HepG2 (cell line): ENCODE results near the gene CNIH3. TPM values are rescaled to one million over a fixed set of nuclear protein-coding genes. Genes with fewer than 3 reads are reported as not detected.

ENCODE experiments used
- ATAC-seq: fragments of 200-7000 bp; cut with Tn5 transposase; 3 replicates; pipeline ENCODE4 v1.9.1; 2020; ENCODE audit warnings: mild to moderate bottlenecking, moderate library complexity
- BruUV-seq: library from RNA; stranded (reverse); fragments of 400-500 nt; replicated peaks from 2 replicates; lab custom pipeline; 2021; lab: Mats Ljungman, UMichigan
- CTCF ChIA-PET: fragments of 300-600 bp; formaldehyde crosslinking; extraction: SDS; loops from one replicate; lab custom pipeline; 2021; ENCODE audit warnings: low total read pairs, inconsistent platforms, low intra/inter-chr PET ratio; lab: Yijun Ruan, JAX
- POLR2A ChIA-PET: fragments of 350-600 bp; sonication (Branson Sonifier 250); formaldehyde crosslinking; loops from one replicate; lab custom pipeline; 2020; ENCODE audit warnings: antibody characterized with exemption, inconsistent platforms; lab: Yijun Ruan, JAX
- DNase-seq: peaks from one replicate; pipeline ENCODE4 v3.0.0-alpha.2; 2015; ENCODE audit warnings: low spot score
- FAIRE-seq: peaks from 3 replicates; lab custom pipeline; 2011; peaks lifted over from hg19 to GRCh38; lab: Jason Lieb, UNC
- H2AFZ ChIP-seq: one replicate; pipeline ENCODE4 v1.6.1; 2011; ENCODE audit warnings: low read length, inconsistent platforms
- H3K27ac ChIP-seq: fragments of 300-600 bp; 3 replicates; pipeline ENCODE4 v1.8.0; 2011; ENCODE audit warnings: mixed run types, mild to moderate bottlenecking, mixed read lengths, low read length, inconsistent platforms; ENCODE audit not compliant: insufficient read depth; ENCODE audit errors: extremely low read length
- H3K27me3 ChIP-seq, 2 experiments: fragments of 200-600 bp in 1 of 2; 2 replicates in 1 of 2; 3 replicates in 1 of 2; pipeline versions ENCODE4 v1.6.0 to v1.8.0; 2011; ENCODE audit warnings: low read length in 2 of 2, mild to moderate bottlenecking in 2 of 2, moderate library complexity in 2 of 2, inconsistent platforms in 1 of 2; ENCODE audit not compliant: insufficient read depth in 2 of 2, control insufficient read depth in 1 of 2
- H3K36me3 ChIP-seq, 2 experiments: fragments of 200-600 bp in 1 of 2; replicated peaks in 1 of 2; 2 replicates in 1 of 2; 3 replicates in 1 of 2; pipeline versions ENCODE4 v1.5.1 to v1.8.0; 2011; ENCODE audit warnings: low read length in 2 of 2, inconsistent platforms in 1 of 2; ENCODE audit not compliant: insufficient read depth in 2 of 2, control insufficient read depth in 1 of 2
- H3K4me1 ChIP-seq: 2 replicates; pipeline ENCODE4 v1.5.1; 2012; ENCODE audit warnings: low read length, inconsistent platforms; ENCODE audit not compliant: insufficient read depth
- H3K4me2 ChIP-seq: 2 replicates; pipeline ENCODE4 v1.6.0; 2011; ENCODE audit warnings: low read depth, low read length, inconsistent platforms
- H3K4me3 ChIP-seq, 3 experiments: fragments of 200-600 bp in 1 of 3; sonication (generic), shearing (Covaris generic) in 1 of 3; replicated peaks in 1 of 3; 2 replicates each; pipeline ENCODE4 v1.5.1; 2011 to 2016; ENCODE audit warnings: low read length in 3 of 3, inconsistent platforms in 2 of 3, low read depth in 2 of 3, mild to moderate bottlenecking in 2 of 3, control low read depth in 1 of 3, mixed read lengths in 1 of 3; ENCODE audit not compliant: insufficient read depth in 1 of 3
- H3K79me2 ChIP-seq: one replicate; pipeline ENCODE4 v1.6.1; 2011; ENCODE audit warnings: low read length, inconsistent platforms; ENCODE audit not compliant: insufficient read depth
- H3K9ac ChIP-seq: 2 replicates; pipeline ENCODE4 v1.6.0; 2011; ENCODE audit warnings: mild to moderate bottlenecking, low read depth, low read length, inconsistent platforms; ENCODE audit not compliant: insufficient read depth
- H3K9me3 ChIP-seq: 2 replicates; pipeline ENCODE4 v1.5.1; 2012; ENCODE audit warnings: mild to moderate bottlenecking, low read length
- H4K20me1 ChIP-seq: 2 replicates; pipeline ENCODE4 v1.6.0; 2011; ENCODE audit warnings: inconsistent platforms, mild to moderate bottlenecking, low read length, moderate library complexity; ENCODE audit not compliant: insufficient read depth
- AKNA ChIP-seq: sonication (generic); formaldehyde crosslinking; IDR thresholded peaks from 2 replicates; pipeline ENCODE4 v1.4.0; 2020; ENCODE audit warnings: missing genetic modification reagents, borderline replicate concordance
- FIP1L1 ChIP-seq: fragments of 200-400 bp; formaldehyde crosslinking; IDR thresholded peaks from 2 replicates; pipeline ENCODE4 v1.6.1; 2018; ENCODE audit warnings: low read depth, mild to moderate bottlenecking, low read length, moderate library complexity, borderline replicate concordance; ENCODE audit not compliant: insufficient read depth
- FOXK1 ChIP-seq: sonication (generic); formaldehyde crosslinking; IDR thresholded peaks from 2 replicates; pipeline ENCODE4 v1.4.0; 2020; ENCODE audit warnings: low read depth, missing genetic modification reagents, borderline replicate concordance
- PAF1 ChIP-seq: IDR thresholded peaks from 2 replicates; pipeline ENCODE4 v1.6.1; 2016; ENCODE audit warnings: missing genetic modification reagents, missing compliant biosample characterization
- REPIN1 ChIP-seq: sonication (generic); formaldehyde crosslinking; IDR thresholded peaks from 2 replicates; pipeline ENCODE4 v1.8.0; 2022; ENCODE audit warnings: missing genetic modification reagents, low read depth, mild to moderate bottlenecking, borderline replicate concordance
- SIX4 ChIP-seq: sonication (generic); formaldehyde crosslinking; IDR thresholded peaks from 2 replicates; pipeline ENCODE4 v1.4.0; 2020; ENCODE audit warnings: missing genetic modification reagents
- SOX13 ChIP-seq, 3 experiments: fragments of 450-650 bp in 1 of 3; sonication (generic) in 1 of 3; formaldehyde crosslinking in 1 of 3; IDR thresholded peaks in 2 of 3; conservative IDR thresholded peaks in 1 of 3; 2 replicates each; pipeline versions ENCODE4 v1.5.0 to v1.6.1; 2016 to 2020; ENCODE audit warnings: antibody characterized with exemption in 1 of 3, mild to moderate bottlenecking in 1 of 3, missing compliant biosample characterization in 1 of 3, missing genetic modification reagents in 1 of 3, moderate library complexity in 1 of 3
- TFDP2 ChIP-seq: sonication (generic); formaldehyde crosslinking; IDR thresholded peaks from 2 replicates; pipeline ENCODE4 v1.4.0; 2020; ENCODE audit warnings: missing genetic modification reagents
- ZFP62 ChIP-seq: sonication (generic); formaldehyde crosslinking; IDR thresholded peaks from 2 replicates; pipeline ENCODE4 v1.4.0; 2020; ENCODE audit warnings: missing genetic modification reagents
- ZNF720 ChIP-seq: sonication (generic); formaldehyde crosslinking; IDR thresholded peaks from 2 replicates; pipeline ENCODE4 v1.4.0; 2020; ENCODE audit warnings: missing genetic modification reagents
- WGBS: methylation state at CpG from one replicate; pipeline ENCODE4 v1.1.6; 2017; ENCODE audit warnings: low lambda C conversion rate; 5-methylcytosine and 5-hydroxymethylcytosine counted together
- in situ Hi-C: cut with HindIII; loops from 2 replicates; pipeline ENCODE4 v1.10.0; 2017; ENCODE audit warnings: low pct_unique_long_range_greater_than_20kb; ENCODE audit not compliant: extremely low pct_ligation_motif_present
- intact Hi-C: fragments of 100-400 bp; cut with micrococcal nuclease; formaldehyde crosslinking; loops from one replicate; pipeline ENCODE4 v1.10.0; 2022; ENCODE audit not compliant: unreplicated experiment
- polyA plus RNA-seq, 8 experiments: library from polyadenylated mRNA; depleted of rRNA in 3 of 8; stranded (reverse) in 7 of 8; unstranded in 1 of 8; fragments of >200 nt; fragmentation: Illumina TruSeq in 4 of 8; extraction: Trizol in 4 of 8; gene quantifications; 2 replicates each; pipeline versions ENCODE4 v1.2.1 to v1.2.3, GENCODE V29; 2011 to 2016; ENCODE audit warnings: low read depth in 4 of 8, missing spikeins in 1 of 8, mixed read lengths in 1 of 8; ENCODE audit not compliant: insufficient read depth in 1 of 8
- total RNA-seq, 5 experiments: library from RNA; depleted of rRNA; stranded (reverse); fragments of >200 nt; fragmentation: Illumina TruSeq; extraction: Trizol; gene quantifications; 2 replicates each; pipeline ENCODE4 v1.2.3, GENCODE V29; 2016; ENCODE audit warnings: low read depth in 1 of 5

Gene CNIH3
- total and polyA plus RNA-seq, 2 of the 13 experiments (the other 11 are each of a cell fraction or from before 2014, with no cell fraction given), result 0.36 to 1.1 TPM

GRCh38 chr1:224616756-224617409 lies 766 bp downstream of the CNIH3 start:
- CTCF ChIA-PET, result no interaction called here
- POLR2A ChIA-PET, result no interaction called here
- ATAC-seq (no peak; the same call in 2 of the 3 replicates), FAIRE-seq (no peak), DNase-seq (no peak)
- 71% methylated on average over 42 of the region's 52 CpGs for WGBS
- Histone ChIP-seq H3K4me2 (no peak overlapping the region), H3K9me3 (no peaks in the 10 kb centered on the region), H3K27ac (no peak overlapping the region), H3K79me2 (no peaks in the 10 kb centered on the region), H3K27me3 (peaks cover 1 to 33% of the 10 kb centered on the region in 2 experiments; a peak in 4 of 5 replicates), H3K4me3 (no peak overlapping the region), H3K9ac (no peak overlapping the region), H2AFZ (no peak overlapping the region), H3K36me3 (no peaks in the 10 kb centered on the region), H4K20me1 (no peaks in the 10 kb centered on the region), H3K4me1 (no peaks in the 10 kb centered on the region)
- no peak for TF ChIP-seq FOXK1 (CRISPR knock-in tag)
- TF ChIP-seq SOX13 (IDR thresholded peaks at IDR 0.05), result no peak
- no peak for TF ChIP-seq SOX13 (CRISPR knock-in tag; conservative IDR thresholded peaks at IDR 0.05 in 1 of 2, IDR thresholded peaks at IDR 0.05 in 1 of 2)
- no peak for TF ChIP-seq AKNA (CRISPR knock-in tag)
- no peak for TF ChIP-seq ZFP62
- no peak for TF ChIP-seq FIP1L1
- no peak for TF ChIP-seq TFDP2 (CRISPR knock-in tag)
- TF ChIP-seq PAF1, result no peak
- no peak for TF ChIP-seq ZNF720 (CRISPR knock-in tag)
- TF ChIP-seq REPIN1 (CRISPR knock-in tag), result no peak
- TF ChIP-seq SIX4 (CRISPR knock-in tag), result no peak
- intact Hi-C loops (no loop called here), in situ Hi-C loops (no loop called here)
- no TSS peak for BruUV-seq
